Measurements from ENCODE around the gene PIAS4. TPM values are rescaled to one million over a fixed set of nuclear protein-coding genes. Genes with fewer than 3 reads are reported as not detected.

Gene PIAS4
- total and polyA plus RNA-seq, 5 donors from 2014 or later: 4.1 to 25.4 (median 4.6) TPM

GRCh38 chr19:4046362-4046691 is 38.8 kb downstream of the PIAS4 start:
- peaks cover 26% of the 10 kb centered on the region for H3K36me3 ChIP-seq (ENCODE audit: control insufficient read depth, insufficient read depth, low read length)
- H3K27ac Mint-ChIP-seq: peak overlapping the region; percentile 88 to 97 (median 95)
- no peaks in the 10 kb centered on the region for H3K27me3 Mint-ChIP-seq
- peak overlapping the region; percentile 33 for H3K27ac ChIP-seq (ENCODE audit: insufficient read depth, low read length, poor library complexity, severe bottlenecking)
- DNase-seq: peak in 1 of 3 donors; percentile 30
- peak overlapping the region in 3 of 4 donors; percentile 67 to 83 (median 69) for H3K4me3 Mint-ChIP-seq
- no peaks in the 10 kb centered on the region for H3K27me3 ChIP-seq (ENCODE audit: control insufficient read depth, insufficient read depth, low read length)
- no peak overlapping the region for H3K4me3 ChIP-seq (ENCODE audit: low read depth, low read length)
- peaks cover 11 to 42% (median 15%) of the 10 kb centered on the region in 4 donors for H3K4me1 Mint-ChIP-seq
- no peak for ATAC-seq (ENCODE audit: low read depth in 2 of 2)
- H3K9me3 Mint-ChIP-seq: peaks cover 0 to 4% (median 0%) of the 10 kb centered on the region in 7 donors
- H3K9me3 ChIP-seq (ENCODE audit: control insufficient read depth in 2 of 2, low read length in 2 of 2): no peaks in the 10 kb centered on the region
- peaks cover 23% of the 10 kb centered on the region for H3K36me3 Mint-ChIP-seq
- peaks cover 14% of the 10 kb centered on the region for H3K4me1 ChIP-seq (ENCODE audit: control insufficient read depth, insufficient read depth, low read length, poor library complexity, severe bottlenecking)

GRCh38 chr19:4046946-4047683 is 39.6 kb downstream of the PIAS4 start:
- no peak for ATAC-seq (ENCODE audit: low read depth in 2 of 2)
- Mint-ChIP-seq H3K4me1 (peaks cover 11 to 45% (median 15%) of the 10 kb centered on the region in 4 donors), H3K27ac (no peak overlapping the region), H3K9me3 (peaks cover 0 to 4% (median 0%) of the 10 kb centered on the region in 7 donors), H3K27me3 (no peaks in the 10 kb centered on the region), H3K36me3 (peaks cover 25% of the 10 kb centered on the region), H3K4me3 (no peak overlapping the region)
- peaks cover 33% of the 10 kb centered on the region for H3K36me3 ChIP-seq (ENCODE audit: control insufficient read depth, insufficient read depth, low read length)
- DNase-seq: no peak
- no peaks in the 10 kb centered on the region for H3K27me3 ChIP-seq (ENCODE audit: control insufficient read depth, insufficient read depth, low read length)
- no peak overlapping the region for H3K4me3 ChIP-seq (ENCODE audit: low read depth, low read length)
- H3K9me3 ChIP-seq (ENCODE audit: control insufficient read depth in 2 of 2, low read length in 2 of 2): no peaks in the 10 kb centered on the region
- peaks cover 22% of the 10 kb centered on the region for H3K4me1 ChIP-seq (ENCODE audit: control insufficient read depth, insufficient read depth, low read length, poor library complexity, severe bottlenecking)
- H3K27ac ChIP-seq (ENCODE audit: insufficient read depth, low read length, poor library complexity, severe bottlenecking): no peak overlapping the region

GRCh38 chr19:4049432-4049831 is 41.9 kb downstream of the PIAS4 start:
- Histone ChIP-seq H3K27me3 (ENCODE audit: control insufficient read depth, insufficient read depth, low read length) (no peaks in the 10 kb centered on the region), H3K4me1 (ENCODE audit: control insufficient read depth, insufficient read depth, low read length, poor library complexity, severe bottlenecking) (peaks cover 33% of the 10 kb centered on the region), H3K9me3 (ENCODE audit: control insufficient read depth in 2 of 2, low read length in 2 of 2) (no peaks in the 10 kb centered on the region), H3K4me3 (ENCODE audit: low read depth, low read length) (no peak overlapping the region), H3K27ac (ENCODE audit: insufficient read depth, low read length, poor library complexity, severe bottlenecking) (no peak overlapping the region), H3K36me3 (ENCODE audit: control insufficient read depth, insufficient read depth, low read length) (peaks cover 49% of the 10 kb centered on the region)
- DNase-seq (no peak), ATAC-seq (ENCODE audit: low read depth in 2 of 2) (no peak)
- H3K27ac Mint-ChIP-seq: peak overlapping the region in 2 of 3 donors; percentile 10 to 56
- H3K27me3 Mint-ChIP-seq: no peaks in the 10 kb centered on the region
- peak overlapping the region in 1 of 4 donors; percentile 62 for H3K4me3 Mint-ChIP-seq
- peaks cover 0 to 4% (median 0%) of the 10 kb centered on the region in 7 donors for H3K9me3 Mint-ChIP-seq
- H3K36me3 Mint-ChIP-seq: peaks cover 37% of the 10 kb centered on the region
- peaks cover 11 to 56% (median 25%) of the 10 kb centered on the region in 4 donors for H3K4me1 Mint-ChIP-seq

GRCh38 chr19:4051175-4052101 is 43.9 kb downstream of the PIAS4 start:
- H3K9me3 ChIP-seq (ENCODE audit: control insufficient read depth in 2 of 2, low read length in 2 of 2): no peaks in the 10 kb centered on the region
- H3K27ac ChIP-seq (ENCODE audit: insufficient read depth, low read length, poor library complexity, severe bottlenecking): no peak overlapping the region
- H3K4me3 Mint-ChIP-seq: peak overlapping the region in 3 of 4 donors; percentile 5 to 61 (median 19)
- H3K4me1 ChIP-seq (ENCODE audit: control insufficient read depth, insufficient read depth, low read length, poor library complexity, severe bottlenecking): peaks cover 27% of the 10 kb centered on the region
- no peak for DNase-seq
- no peak overlapping the region for H3K4me3 ChIP-seq (ENCODE audit: low read depth, low read length)
- H3K27ac Mint-ChIP-seq: peak overlapping the region in 2 of 3 donors; percentile 10 to 65
- peak; percentile 29 to 34 for ATAC-seq (ENCODE audit: low read depth in 2 of 2)
- peaks cover 7 to 51% (median 24%) of the 10 kb centered on the region in 4 donors for H3K4me1 Mint-ChIP-seq
- H3K36me3 ChIP-seq (ENCODE audit: control insufficient read depth, insufficient read depth, low read length): peaks cover 55% of the 10 kb centered on the region
- no peaks in the 10 kb centered on the region for H3K27me3 Mint-ChIP-seq
- H3K36me3 Mint-ChIP-seq: peaks cover 42% of the 10 kb centered on the region
- peaks cover 0 to 4% (median 0%) of the 10 kb centered on the region in 7 donors for H3K9me3 Mint-ChIP-seq
- no peaks in the 10 kb centered on the region for H3K27me3 ChIP-seq (ENCODE audit: control insufficient read depth, insufficient read depth, low read length)

- peaks cover 54% of the 10 kb centered on the region for H3K36me3 ChIP-seq (ENCODE audit: control insufficient read depth, insufficient read depth, low read length)
- DNase-seq (no peak), ATAC-seq (ENCODE audit: low read depth in 2 of 2) (peak; percentile 20 to 41)
- Mint-ChIP-seq H3K4me1 (peaks cover 4 to 48% (median 26%) of the 10 kb centered on the region in 4 donors), H3K9me3 (peaks cover 0 to 4% (median 0%) of the 10 kb centered on the region in 7 donors), H3K36me3 (peaks cover 41% of the 10 kb centered on the region), H3K27ac (no peak overlapping the region), H3K27me3 (no peaks in the 10 kb centered on the region), H3K4me3 (peak overlapping the region in 2 of 4 donors; percentile 41 to 55)
- H3K4me3 ChIP-seq (ENCODE audit: low read depth, low read length): no peak overlapping the region
- H3K27me3 ChIP-seq (ENCODE audit: control insufficient read depth, insufficient read depth, low read length): no peaks in the 10 kb centered on the region
- H3K4me1 ChIP-seq (ENCODE audit: control insufficient read depth, insufficient read depth, low read length, poor library complexity, severe bottlenecking): peaks cover 21% of the 10 kb centered on the region
- H3K27ac ChIP-seq (ENCODE audit: insufficient read depth, low read length, poor library complexity, severe bottlenecking): no peak overlapping the region
- H3K9me3 ChIP-seq (ENCODE audit: control insufficient read depth in 2 of 2, low read length in 2 of 2): no peaks in the 10 kb centered on the region
Measured at GRCh38 chr19:4052114-4052992, 44.8 kb downstream of the PIAS4 start.

GRCh38 chr19:4052993-4053422 is 45.5 kb downstream of the PIAS4 start:
- no peak for DNase-seq
- H3K36me3 Mint-ChIP-seq: peaks cover 44% of the 10 kb centered on the region

More at GRCh38 chr19:4052993-4053422, 45.5 kb downstream of the PIAS4 start:
- Histone ChIP-seq H3K4me1 (ENCODE audit: control insufficient read depth, insufficient read depth, low read length, poor library complexity, severe bottlenecking) (peaks cover 21% of the 10 kb centered on the region), H3K27me3 (ENCODE audit: control insufficient read depth, insufficient read depth, low read length) (no peaks in the 10 kb centered on the region), H3K27ac (ENCODE audit: insufficient read depth, low read length, poor library complexity, severe bottlenecking) (no peak overlapping the region), H3K4me3 (ENCODE audit: low read depth, low read length) (no peak overlapping the region), H3K9me3 (ENCODE audit: control insufficient read depth in 2 of 2, low read length in 2 of 2) (no peaks in the 10 kb centered on the region), H3K36me3 (ENCODE audit: control insufficient read depth, insufficient read depth, low read length) (peaks cover 51% of the 10 kb centered on the region)
- no peak for ATAC-seq (ENCODE audit: low read depth in 2 of 2)
- peak overlapping the region; percentile 59 to 92 (median 92) for H3K27ac Mint-ChIP-seq
- H3K4me1 Mint-ChIP-seq: peaks cover 4 to 52% (median 30%) of the 10 kb centered on the region in 4 donors
- H3K9me3 Mint-ChIP-seq: peaks cover 0 to 4% (median 0%) of the 10 kb centered on the region in 7 donors
- H3K27me3 Mint-ChIP-seq: no peaks in the 10 kb centered on the region
- peak overlapping the region; percentile 2 to 96 (median 54) for H3K4me3 Mint-ChIP-seq

All from CD4-positive, CD25-positive, alpha-beta regulatory T cell (primary cell).